HG03521 (cell line): ENCODE measurements around the gene TMEM69.
"Not testable (repeated sequence)": the region's sequence is repeated elsewhere in the genome, so short reads cannot be mapped to it uniquely, and the experiment has no call there.

ENCODE experiments used
- ATAC-seq: cut with Tn5 transposase; IDR thresholded peaks from one replicate; pipeline ENCODE4 v1.9.1; 2021; ENCODE audit warnings: mild to moderate bottlenecking, moderate library complexity; ENCODE audit not compliant: unreplicated experiment

TMEM69 gene

GRCh38 chr1:45687754-45688740, at the start of gene TMEM69:
Gene TMEM69, plus strand, starts transcription at chr1:45688181. Its CDS starts 2,888 bp downstream, at chr1:45691069.
- ATAC-seq: no peak

DNA sequence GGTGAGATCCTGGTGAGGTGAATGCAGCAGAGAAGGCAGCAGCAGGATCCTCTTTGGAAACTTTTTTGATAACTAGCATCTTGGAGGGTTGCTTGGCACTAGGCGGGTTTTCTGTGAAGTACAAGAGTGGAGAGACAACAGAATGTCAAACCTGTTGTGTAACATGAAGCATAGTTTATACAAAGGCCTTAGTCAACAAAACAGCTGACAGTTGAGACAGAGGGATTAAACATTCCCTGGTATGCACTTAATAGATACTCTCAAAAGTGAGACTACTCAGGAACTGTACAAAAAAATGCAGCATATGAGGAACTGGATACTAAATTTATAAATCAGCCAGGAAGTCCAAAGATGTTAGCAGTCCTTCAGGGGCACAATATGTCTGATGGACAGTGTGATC, 47.7 kb upstream of the TMEM69 start:
- ATAC-seq: no peak

GRCh38 chr1:45643321-45643720, 44.7 kb upstream of the TMEM69 start:
- ATAC-seq: no peak

DNA sequence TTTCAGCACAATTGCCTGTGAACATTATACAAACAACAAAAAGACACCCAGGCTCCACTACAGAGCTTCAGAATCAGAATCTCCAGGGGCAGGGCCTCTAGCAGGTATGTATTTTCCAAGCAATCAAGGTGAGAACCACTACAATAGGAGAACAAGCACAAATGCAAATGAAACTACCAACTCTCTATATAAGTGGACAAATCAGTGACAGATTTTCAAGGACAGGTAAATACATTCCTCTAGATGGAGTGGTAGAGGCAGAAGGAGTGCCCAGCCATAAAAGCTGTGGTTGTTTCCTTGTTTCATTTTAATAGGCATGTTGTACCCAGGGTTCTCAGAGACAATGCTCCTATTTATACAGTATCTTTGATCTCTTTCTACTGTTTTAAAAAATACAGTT, 44.0 kb upstream of the TMEM69 start:
- ATAC-seq: no peak

- ATAC-seq: no peak
Measured at GRCh38 chr1:45644661-45645060, 43.3 kb upstream of the TMEM69 start.

GRCh38 chr1:45647248-45648021, 40.5 kb upstream of the TMEM69 start:
- ATAC-seq: no peak

DNA sequence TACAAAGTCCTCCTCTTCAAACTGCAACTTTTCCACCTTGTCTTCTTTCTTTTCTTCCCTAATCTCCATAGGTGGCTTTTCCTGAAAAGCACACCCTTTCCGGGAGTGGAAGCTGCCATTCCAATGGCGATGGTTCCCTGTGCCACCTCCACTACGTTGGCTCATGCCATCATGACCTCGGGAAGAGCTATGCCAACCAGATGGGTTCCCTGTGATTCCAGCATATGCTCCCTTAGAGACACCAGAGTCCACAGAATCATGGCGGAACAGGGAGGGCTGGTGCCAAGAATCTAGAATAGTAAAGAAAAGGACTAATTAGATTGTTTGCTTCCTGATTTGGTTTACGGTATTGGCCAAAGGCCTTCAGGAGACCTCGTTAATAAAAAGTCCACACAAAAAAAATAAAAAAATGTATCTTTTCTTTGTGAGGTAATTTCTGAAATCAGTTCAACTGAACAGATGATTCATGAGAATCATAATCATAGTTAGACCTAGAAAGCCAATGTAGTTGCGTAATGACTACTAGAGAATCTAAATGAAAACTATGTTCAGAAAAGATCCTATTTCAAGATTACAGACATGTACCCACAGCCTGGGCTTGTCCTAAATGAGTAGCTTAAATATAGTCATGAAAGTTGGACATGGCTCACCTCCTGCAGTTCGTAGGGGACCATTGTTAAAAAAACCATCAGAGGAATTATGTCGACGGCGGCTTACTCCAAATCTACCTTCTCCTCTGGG, 33.3 kb upstream of the TMEM69 start:
- ATAC-seq: no peak

DNA sequence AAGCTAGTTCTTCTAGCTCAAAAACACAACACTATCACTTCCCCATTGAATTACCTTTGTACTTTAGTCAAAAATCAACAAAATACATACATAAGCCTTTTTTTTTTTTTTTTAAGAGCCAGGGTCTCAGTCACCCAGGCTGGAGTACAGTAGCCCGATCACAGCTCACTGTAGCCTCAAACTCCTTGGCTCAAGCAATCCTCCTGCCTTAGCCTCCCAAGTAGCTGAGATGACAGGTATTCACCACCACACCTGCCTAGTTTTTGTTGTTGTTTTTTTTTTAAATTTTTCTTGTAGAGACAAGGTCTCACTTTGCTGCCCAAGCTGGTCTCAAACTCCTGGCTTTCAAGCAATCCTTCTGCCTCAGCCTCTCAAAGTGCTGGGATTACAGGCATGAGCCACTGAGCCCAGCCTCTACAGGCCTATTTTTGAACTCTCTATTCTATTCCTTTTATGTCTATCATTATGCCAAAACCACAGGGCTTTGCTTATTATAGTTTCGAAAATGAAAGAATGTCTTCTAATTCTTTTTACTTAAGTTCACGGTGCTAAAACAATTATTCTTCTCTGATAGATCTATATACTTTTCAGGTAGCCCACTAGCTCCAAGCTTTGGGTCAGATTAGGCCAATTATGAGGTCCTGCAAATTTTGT, 31.3 kb upstream of the TMEM69 start:
- no peak for ATAC-seq

GRCh38 chr1:45658171-45658570, 29.8 kb upstream of the TMEM69 start:
- no peak for ATAC-seq

DNA sequence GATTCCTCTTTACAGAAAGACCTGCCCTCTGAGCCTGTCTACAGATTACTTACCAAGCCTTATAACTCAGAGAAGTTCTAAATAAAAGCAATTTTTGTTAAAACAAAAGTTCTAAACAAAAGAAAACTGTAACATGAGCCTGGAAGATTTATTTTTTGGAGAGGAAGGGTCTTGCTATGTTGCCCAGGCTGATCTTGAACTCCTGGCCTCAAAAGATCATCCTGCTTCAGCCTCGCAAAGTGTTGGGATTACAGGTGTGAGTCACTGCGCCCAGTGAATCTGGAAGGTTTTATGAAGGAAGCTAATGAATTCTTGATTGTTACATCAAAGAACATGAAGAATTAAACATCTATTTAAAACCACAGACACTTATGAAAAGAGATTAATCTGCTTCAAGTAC, 28.8 kb upstream of the TMEM69 start:
- ATAC-seq: no peak

GRCh38 chr1:45660336-45660735, 27.6 kb upstream of the TMEM69 start:
- no peak for ATAC-seq

DNA sequence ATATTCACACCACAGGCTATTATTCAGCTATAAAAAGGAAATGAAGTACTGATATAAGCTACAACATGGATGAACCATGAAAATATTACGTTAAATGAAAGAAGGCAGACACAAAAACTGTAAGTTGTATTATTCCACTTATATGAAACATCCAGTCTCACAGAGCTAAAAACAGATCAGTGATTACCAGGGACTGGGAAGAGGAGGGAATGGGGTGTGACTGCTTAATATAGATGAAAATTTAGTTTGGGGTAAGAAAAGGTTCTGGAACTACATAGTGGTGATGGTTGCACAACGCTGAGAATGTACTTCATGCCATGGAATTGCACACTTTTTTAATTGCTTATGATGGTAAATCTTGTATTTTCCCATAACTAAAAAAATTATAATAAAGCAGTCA, 21.1 kb upstream of the TMEM69 start:
- no peak for ATAC-seq

GRCh38 chr1:45667321-45668111, 20.5 kb upstream of the TMEM69 start:
- no peak for ATAC-seq

DNA sequence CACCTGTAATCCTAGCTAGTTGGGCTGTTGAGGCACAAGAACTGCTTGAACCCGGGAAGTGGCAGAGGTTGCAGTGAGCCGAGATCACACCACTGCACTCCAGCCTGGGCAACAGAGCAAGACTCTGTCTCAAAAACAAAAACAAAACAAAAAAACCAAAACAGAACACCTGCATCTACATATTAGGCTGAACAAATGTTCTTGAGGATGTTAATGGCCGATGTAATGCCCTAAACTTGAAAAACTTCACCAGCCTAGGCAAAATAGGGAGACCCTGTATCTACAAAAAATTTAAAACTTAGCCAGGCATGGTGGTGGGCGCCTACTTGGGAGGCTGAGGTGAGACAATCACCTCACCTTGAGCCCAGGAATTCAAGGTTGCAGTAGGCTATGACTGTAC, 19.5 kb upstream of the TMEM69 start:
- ATAC-seq: no peak

DNA sequence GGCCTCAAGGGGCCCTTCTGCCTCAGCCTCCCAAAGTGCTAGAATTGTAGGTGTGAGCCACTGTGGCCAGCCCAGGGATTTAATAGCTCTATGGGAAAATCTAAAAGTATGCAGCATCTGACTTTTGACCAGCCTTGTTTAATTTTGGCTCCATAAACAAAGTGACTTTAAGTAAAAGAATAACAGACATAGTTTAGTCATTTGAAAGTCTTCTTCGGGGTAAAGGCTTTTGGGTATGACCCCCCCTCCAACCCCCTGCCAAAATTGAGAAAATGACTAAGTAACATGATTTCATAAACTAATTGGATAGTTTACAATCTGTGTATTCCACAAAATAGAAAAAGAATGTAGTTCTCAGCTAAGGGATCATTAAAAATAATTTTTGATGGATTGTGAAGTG, 18.6 kb upstream of the TMEM69 start:
- no peak for ATAC-seq

GRCh38 chr1:45669859-45670655, 17.9 kb upstream of the TMEM69 start:
- ATAC-seq: no peak

DNA sequence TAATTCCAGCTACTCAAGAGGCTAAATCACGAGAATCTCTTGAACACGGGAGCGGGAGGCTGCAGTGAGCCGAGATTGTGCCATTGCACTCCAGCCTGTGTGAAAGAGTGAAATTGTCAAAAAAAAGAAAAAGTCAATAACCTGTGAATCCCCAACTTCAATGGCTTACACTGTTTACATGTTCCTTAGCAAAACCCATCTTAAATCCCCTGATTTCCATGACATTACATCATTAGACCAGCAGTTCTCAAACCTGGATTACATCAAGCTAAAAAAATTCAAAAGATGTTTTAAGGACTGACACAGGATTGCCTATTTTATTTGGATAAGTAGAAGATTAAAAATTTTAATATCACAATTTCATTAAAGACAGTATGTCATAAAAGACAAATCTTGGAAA, 14.0 kb upstream of the TMEM69 start:
- ATAC-seq: no peak

- ATAC-seq: no peak
Measured at GRCh38 chr1:45674478-45674877, 13.5 kb upstream of the TMEM69 start.

DNA sequence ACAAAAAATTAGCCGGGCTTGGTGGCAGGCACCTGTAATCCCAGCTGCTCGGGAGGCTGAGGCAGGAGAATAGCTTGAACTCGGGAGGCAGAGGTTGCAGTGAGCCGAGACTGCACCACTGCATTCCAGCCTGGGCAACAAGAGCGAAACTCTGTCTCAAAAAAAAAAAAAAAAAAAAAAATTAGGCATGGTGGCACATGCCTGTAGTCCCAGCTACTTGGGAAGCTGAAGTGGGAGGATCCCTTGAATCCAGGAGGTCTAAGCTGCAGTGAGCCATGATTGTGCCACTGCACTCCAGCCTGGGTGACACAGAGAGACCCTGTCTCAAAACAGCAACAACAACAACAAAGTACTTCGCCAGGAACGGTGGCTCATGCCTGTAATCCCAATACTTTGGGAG, 11.4 kb upstream of the TMEM69 start:
- ATAC-seq: not testable (repeated sequence)
